Loucy (cell line): ENCODE measurements around the gene ZNF385B.

Experiments used
- H2AFZ ChIP-seq: fragments of 200-600 bp; sonication (generic); 2 replicates; pipeline ENCODE4 v1.6.0; 2016; ENCODE audit warnings: antibody characterized with exemption, mild to moderate bottlenecking, low read length, moderate library complexity
- H3F3A ChIP-seq: fragments of 200-600 bp; 2 replicates; pipeline ENCODE4 v1.6.0; 2016; ENCODE audit warnings: antibody characterized with exemption, low read depth, mild to moderate bottlenecking
- H3K27me3 ChIP-seq: fragments of 200-600 bp; sonication (generic); 2 replicates; pipeline ENCODE4 v1.6.1; 2014; ENCODE audit warnings: low read length, mild to moderate bottlenecking; ENCODE audit not compliant: insufficient read depth, poor library complexity, severe bottlenecking
- H3K36me3 ChIP-seq: fragments of 200-600 bp; sonication (generic); 2 replicates; pipeline ENCODE4 v1.6.1; 2016; ENCODE audit warnings: low read length; ENCODE audit not compliant: insufficient read depth
- H3K4me1 ChIP-seq: fragments of 200-600 bp; sonication (generic); 2 replicates; pipeline ENCODE4 v1.5.1; 2014; ENCODE audit warnings: low read length, mild to moderate bottlenecking; ENCODE audit not compliant: insufficient read depth, poor library complexity, severe bottlenecking
- H3K4me2 ChIP-seq: fragments of 200-600 bp; sonication (generic); 2 replicates; pipeline ENCODE4 v1.6.0; 2014; ENCODE audit warnings: antibody characterized with exemption, low read length, low read depth, mild to moderate bottlenecking; ENCODE audit not compliant: poor library complexity, severe bottlenecking
- H3K4me3 ChIP-seq: fragments of 200-600 bp; sonication (generic); 2 replicates; pipeline ENCODE4 v1.5.1; 2014; ENCODE audit warnings: low read length, mild to moderate bottlenecking, mixed read lengths; ENCODE audit not compliant: poor library complexity, severe bottlenecking
- H3K79me2 ChIP-seq: fragments of 200-600 bp; sonication (generic); 2 replicates; pipeline ENCODE4 v1.6.1; 2014; ENCODE audit warnings: low read length; ENCODE audit not compliant: insufficient read depth
- H3K9ac ChIP-seq: fragments of 200-600 bp; sonication (generic); 2 replicates; pipeline ENCODE4 v1.6.0; 2014; ENCODE audit warnings: mild to moderate bottlenecking, low read depth, low read length, moderate library complexity; ENCODE audit not compliant: poor library complexity, severe bottlenecking
- H3K9me2 ChIP-seq: fragments of 200-600 bp; sonication (generic); replicated peaks from 2 replicates; pipeline ENCODE4 v1.6.1; 2016; ENCODE audit warnings: low read depth, low read length, mixed read lengths
- H3K9me3 ChIP-seq: fragments of 200-600 bp; sonication (generic); 2 replicates; pipeline ENCODE4 v1.6.1; 2014; ENCODE audit warnings: mild to moderate bottlenecking, antibody characterized with exemption, low read length, low read depth; ENCODE audit not compliant: insufficient read depth
- H4K20me1 ChIP-seq: fragments of 200-600 bp; sonication (generic); 2 replicates; pipeline ENCODE4 v1.6.0; 2014; ENCODE audit warnings: antibody characterized with exemption, low read length, mild to moderate bottlenecking; ENCODE audit not compliant: insufficient read depth, poor library complexity, severe bottlenecking
- EZH2phosphoT487 ChIP-seq: fragments of 200-600 bp; IDR thresholded peaks from 2 replicates; pipeline ENCODE4 v1.6.1; 2018; ENCODE audit warnings: antibody characterized with exemption, mild to moderate bottlenecking, moderate library complexity, borderline replicate concordance
- TF ChIP-seq, protein P1 (sequence below): fragments of 200-600 bp; sonication (generic); conservative IDR thresholded peaks from 2 replicates; pipeline ENCODE4 v1.5.1; 2014; ENCODE audit warnings: mild to moderate bottlenecking, antibody characterized with exemption, low read length

The ZNF385B gene

DNA sequence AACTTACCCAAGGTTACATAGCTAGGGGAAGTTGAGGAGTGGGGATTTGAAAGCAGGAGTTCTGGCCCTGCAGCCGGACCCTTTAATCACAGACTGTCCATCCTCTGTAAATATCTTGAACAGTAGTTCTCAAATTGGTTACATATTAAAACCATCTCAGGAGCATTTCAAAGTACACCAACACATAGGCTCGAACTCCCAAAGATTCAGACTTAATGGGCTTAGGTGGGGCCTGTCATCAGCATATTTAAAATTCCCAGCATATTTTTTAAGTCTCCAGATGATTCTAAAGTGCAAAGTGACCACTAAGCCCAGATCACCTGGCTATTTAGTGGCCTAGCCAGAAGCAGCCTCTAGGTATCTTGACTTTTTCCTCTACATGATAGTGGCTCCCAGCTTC is 192.2 kb downstream of the ZNF385B start:
- no peak overlapping the region for H3K4me2 ChIP-seq

DNA sequence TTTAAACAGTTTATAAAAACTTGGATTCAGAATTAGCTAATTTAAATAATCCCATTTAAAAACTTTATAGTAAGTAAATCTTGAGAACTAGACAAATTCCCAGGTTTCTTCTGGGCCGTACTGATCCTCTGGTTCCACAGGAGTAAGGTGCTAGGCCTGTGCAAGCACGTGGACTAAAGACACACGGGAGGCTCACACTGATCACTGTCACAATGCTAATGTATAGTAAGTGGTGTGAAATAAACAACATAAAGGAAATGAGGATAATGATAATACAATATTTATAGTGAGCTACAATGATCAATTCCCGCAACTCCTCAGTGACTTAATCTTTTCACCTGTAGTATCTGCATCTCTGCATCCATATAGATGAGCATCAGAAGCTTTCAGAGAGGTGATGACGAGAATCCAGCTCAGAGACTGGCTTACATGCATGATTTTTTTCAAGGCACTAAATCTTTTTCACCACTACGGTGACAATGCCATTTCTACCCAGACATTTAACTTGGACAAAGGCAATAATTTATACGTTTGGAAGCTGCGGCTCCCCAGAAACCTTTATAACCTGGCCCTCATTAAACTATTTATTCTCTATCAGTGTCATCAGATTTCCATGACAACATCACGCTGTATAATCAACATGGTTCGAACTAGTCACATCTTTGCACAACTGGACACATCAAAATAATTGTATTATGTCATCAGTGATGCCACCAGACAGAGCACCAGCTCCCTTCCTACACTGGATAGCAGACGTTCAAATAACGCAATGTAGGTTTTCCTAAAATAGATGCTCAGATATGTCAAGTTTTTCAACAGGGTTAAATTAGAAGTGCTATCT is 196.2 kb downstream of the ZNF385B start:
- H3K9ac ChIP-seq = no peak overlapping the region
- no peaks in the 10 kb centered on the region for H3K9me2 ChIP-seq
- no peaks in the 10 kb centered on the region for H3K36me3 ChIP-seq
- no peak overlapping the region for H2AFZ ChIP-seq
- no peak overlapping the region for H3K4me2 ChIP-seq
- no peaks in the 10 kb centered on the region for H3K9me3 ChIP-seq
- TF ChIP-seq, protein P1, sequence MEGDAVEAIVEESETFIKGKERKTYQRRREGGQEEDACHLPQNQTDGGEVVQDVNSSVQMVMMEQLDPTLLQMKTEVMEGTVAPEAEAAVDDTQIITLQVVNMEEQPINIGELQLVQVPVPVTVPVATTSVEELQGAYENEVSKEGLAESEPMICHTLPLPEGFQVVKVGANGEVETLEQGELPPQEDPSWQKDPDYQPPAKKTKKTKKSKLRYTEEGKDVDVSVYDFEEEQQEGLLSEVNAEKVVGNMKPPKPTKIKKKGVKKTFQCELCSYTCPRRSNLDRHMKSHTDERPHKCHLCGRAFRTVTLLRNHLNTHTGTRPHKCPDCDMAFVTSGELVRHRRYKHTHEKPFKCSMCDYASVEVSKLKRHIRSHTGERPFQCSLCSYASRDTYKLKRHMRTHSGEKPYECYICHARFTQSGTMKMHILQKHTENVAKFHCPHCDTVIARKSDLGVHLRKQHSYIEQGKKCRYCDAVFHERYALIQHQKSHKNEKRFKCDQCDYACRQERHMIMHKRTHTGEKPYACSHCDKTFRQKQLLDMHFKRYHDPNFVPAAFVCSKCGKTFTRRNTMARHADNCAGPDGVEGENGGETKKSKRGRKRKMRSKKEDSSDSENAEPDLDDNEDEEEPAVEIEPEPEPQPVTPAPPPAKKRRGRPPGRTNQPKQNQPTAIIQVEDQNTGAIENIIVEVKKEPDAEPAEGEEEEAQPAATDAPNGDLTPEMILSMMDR = no peak
- TF ChIP-seq EZH2phosphoT487 = no peak
- H3K4me1 ChIP-seq = peaks cover 17% of the 10 kb centered on the region
- H3K4me3 ChIP-seq = no peak overlapping the region
- H3K27me3 ChIP-seq = no peaks in the 10 kb centered on the region
- H3K79me2 ChIP-seq = no peaks in the 10 kb centered on the region
- H3F3A ChIP-seq = no peaks in the 10 kb centered on the region
- no peaks in the 10 kb centered on the region for H4K20me1 ChIP-seq

More for the DNA sequence above, 192.2 kb downstream of the ZNF385B start:
- TF ChIP-seq EZH2phosphoT487 = no peak
- TF ChIP-seq, protein P1 = no peak
- H3K9me2 ChIP-seq = no peaks in the 10 kb centered on the region
- no peaks in the 10 kb centered on the region for H3K4me1 ChIP-seq
- no peaks in the 10 kb centered on the region for H3K36me3 ChIP-seq
- H4K20me1 ChIP-seq = no peaks in the 10 kb centered on the region
- no peaks in the 10 kb centered on the region for H3K9me3 ChIP-seq
- no peak overlapping the region for H3K9ac ChIP-seq
- no peaks in the 10 kb centered on the region for H3K27me3 ChIP-seq
- no peaks in the 10 kb centered on the region for H3F3A ChIP-seq
- no peaks in the 10 kb centered on the region for H3K79me2 ChIP-seq
- no peak overlapping the region; the same call in 1 of the 2 replicates for H2AFZ ChIP-seq
- H3K4me3 ChIP-seq = no peak overlapping the region

DNA sequence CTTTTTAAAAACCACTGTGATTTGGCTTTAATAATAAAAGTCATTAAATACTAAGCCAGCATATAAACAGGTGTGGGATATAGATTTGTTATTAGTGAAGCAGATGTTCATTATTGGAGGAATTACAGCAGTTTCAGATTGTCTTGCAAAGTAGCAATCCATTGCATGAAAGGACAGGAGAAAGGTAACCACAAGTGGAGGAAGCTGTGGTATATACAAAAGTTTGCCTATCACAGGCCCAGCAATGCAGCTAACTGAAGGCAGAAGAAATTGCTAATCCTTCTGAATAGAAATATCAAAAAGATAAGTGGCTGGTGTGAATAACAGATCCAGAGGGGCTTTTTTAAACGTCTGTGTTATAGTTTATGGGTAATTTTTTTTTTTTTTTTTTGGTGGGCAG is 199.4 kb downstream of the ZNF385B start:
- Histone ChIP-seq H3K4me3 (no peak overlapping the region), H4K20me1 (no peaks in the 10 kb centered on the region), H3K9me3 (no peaks in the 10 kb centered on the region), H3K79me2 (no peaks in the 10 kb centered on the region), H3F3A (no peaks in the 10 kb centered on the region), H3K4me1 (peaks cover 17% of the 10 kb centered on the region), H3K9ac (no peak overlapping the region), H3K36me3 (no peaks in the 10 kb centered on the region), H3K9me2 (no peaks in the 10 kb centered on the region), H3K4me2 (peak overlapping the region; percentile 11), H2AFZ (no peak overlapping the region), H3K27me3 (no peaks in the 10 kb centered on the region)
- TF ChIP-seq EZH2phosphoT487 = no peak
- TF ChIP-seq, protein P1 = no peak
